ENCODE data around the gene BICRA.

DNA sequence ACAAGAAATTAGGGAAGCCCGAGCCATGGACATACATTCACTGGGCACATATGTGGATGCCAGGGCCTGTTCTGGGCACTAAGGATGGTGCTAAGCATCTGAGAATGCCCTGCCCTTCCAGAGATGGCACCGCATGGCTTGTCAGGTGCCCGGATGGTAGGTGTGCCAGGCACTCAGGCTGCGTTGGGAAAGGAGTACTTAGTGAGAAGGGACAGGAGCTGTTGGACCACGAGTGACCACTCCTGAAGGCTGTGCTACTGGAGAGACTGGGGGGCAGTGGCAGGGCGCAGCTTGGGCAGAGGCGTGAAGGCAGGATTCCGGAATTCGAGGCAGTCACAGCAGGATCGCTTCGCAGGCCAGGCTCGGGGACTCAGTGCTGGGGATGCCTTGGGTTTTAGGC is 66.3 kb downstream of the BICRA start:
- TF ChIP-seq SMC3 (IDR thresholded peaks at IDR 0.05; ENCODE audit: low read depth, low read length) (no peak), NRF1 (IDR thresholded peaks at IDR 0.05; ENCODE audit: low read depth, low read length) (no peak), RAD21 (IDR thresholded peaks at IDR 0.05; ENCODE audit: low read length) (no peak), EP300 (IDR thresholded peaks at IDR 0.05; ENCODE audit: borderline replicate concordance in 1 of 2, low read depth in 1 of 2, low read length in 1 of 2) (no peak)
- TF ChIP-seq, protein P1, sequence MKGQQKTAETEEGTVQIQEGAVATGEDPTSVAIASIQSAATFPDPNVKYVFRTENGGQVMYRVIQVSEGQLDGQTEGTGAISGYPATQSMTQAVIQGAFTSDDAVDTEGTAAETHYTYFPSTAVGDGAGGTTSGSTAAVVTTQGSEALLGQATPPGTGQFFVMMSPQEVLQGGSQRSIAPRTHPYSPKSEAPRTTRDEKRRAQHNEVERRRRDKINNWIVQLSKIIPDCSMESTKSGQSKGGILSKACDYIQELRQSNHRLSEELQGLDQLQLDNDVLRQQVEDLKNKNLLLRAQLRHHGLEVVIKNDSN (IDR thresholded peaks at IDR 0.05; ENCODE audit: borderline replicate concordance, low read depth), result no peak
- TF ChIP-seq, protein P2, sequence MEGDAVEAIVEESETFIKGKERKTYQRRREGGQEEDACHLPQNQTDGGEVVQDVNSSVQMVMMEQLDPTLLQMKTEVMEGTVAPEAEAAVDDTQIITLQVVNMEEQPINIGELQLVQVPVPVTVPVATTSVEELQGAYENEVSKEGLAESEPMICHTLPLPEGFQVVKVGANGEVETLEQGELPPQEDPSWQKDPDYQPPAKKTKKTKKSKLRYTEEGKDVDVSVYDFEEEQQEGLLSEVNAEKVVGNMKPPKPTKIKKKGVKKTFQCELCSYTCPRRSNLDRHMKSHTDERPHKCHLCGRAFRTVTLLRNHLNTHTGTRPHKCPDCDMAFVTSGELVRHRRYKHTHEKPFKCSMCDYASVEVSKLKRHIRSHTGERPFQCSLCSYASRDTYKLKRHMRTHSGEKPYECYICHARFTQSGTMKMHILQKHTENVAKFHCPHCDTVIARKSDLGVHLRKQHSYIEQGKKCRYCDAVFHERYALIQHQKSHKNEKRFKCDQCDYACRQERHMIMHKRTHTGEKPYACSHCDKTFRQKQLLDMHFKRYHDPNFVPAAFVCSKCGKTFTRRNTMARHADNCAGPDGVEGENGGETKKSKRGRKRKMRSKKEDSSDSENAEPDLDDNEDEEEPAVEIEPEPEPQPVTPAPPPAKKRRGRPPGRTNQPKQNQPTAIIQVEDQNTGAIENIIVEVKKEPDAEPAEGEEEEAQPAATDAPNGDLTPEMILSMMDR (IDR thresholded peaks at IDR 0.05), result no peak
- TF ChIP-seq, protein P3, sequence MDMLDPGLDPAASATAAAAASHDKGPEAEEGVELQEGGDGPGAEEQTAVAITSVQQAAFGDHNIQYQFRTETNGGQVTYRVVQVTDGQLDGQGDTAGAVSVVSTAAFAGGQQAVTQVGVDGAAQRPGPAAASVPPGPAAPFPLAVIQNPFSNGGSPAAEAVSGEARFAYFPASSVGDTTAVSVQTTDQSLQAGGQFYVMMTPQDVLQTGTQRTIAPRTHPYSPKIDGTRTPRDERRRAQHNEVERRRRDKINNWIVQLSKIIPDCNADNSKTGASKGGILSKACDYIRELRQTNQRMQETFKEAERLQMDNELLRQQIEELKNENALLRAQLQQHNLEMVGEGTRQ (IDR thresholded peaks at IDR 0.05; ENCODE audit: borderline replicate concordance, low read depth, low read length), result no peak

All from SK-N-SH (cell line).